ENCODE data around the gene MYO10.

- TF ChIP-seq POLR2AphosphoS5 (IDR thresholded peaks at IDR 0.05) (no peak), CTCF (IDR thresholded peaks at IDR 0.05) (no peak), POLR2A (IDR thresholded peaks at IDR 0.05) (no peak)
These were observed 231.1 kb downstream of the MYO10 start for GRCh38 chr5:16704945-16705344.
